Ascending aorta (tissue), 2 donors: ENCODE data around the gene CATSPERB. TPM values are rescaled to one million over a fixed set of nuclear protein-coding genes. Genes with fewer than 3 reads are reported as not detected.

Experiments used
- DNase-seq, 2 donors: peaks; one replicate each; pipeline ENCODE4 v3.0.0-alpha.2; 2019; ENCODE audit warnings: low spot score in 2 of 2
- H3K27ac ChIP-seq, 2 donors: fragments of 200-600 bp; sonication (generic); one replicate each; pipeline ENCODE4 v1.5.1; 2016 to 2017; ENCODE audit warnings: mild to moderate bottlenecking in 1 of 2
- H3K27me3 ChIP-seq: fragments of 200-600 bp; sonication (generic); one replicate; pipeline ENCODE4 v1.5.1; 2017
- H3K36me3 ChIP-seq, 2 donors: fragments of 200-600 bp; sonication (generic); one replicate each; pipeline ENCODE4 v1.5.1; 2016
- H3K4me1 ChIP-seq, 2 donors: fragments of 200-600 bp; sonication (generic); one replicate each; pipeline ENCODE4 v1.5.1; 2016 to 2017; ENCODE audit warnings: mild to moderate bottlenecking in 1 of 2
- H3K4me3 ChIP-seq, 2 donors: fragments of 200-600 bp; sonication (generic); one replicate each; pipeline ENCODE4 v1.5.1; 2016 to 2017; ENCODE audit warnings: mild to moderate bottlenecking in 1 of 2
- H3K9me3 ChIP-seq, 2 donors: fragments of 200-600 bp; sonication (generic); one replicate each; pipeline ENCODE4 v1.5.1; 2016
- intact Hi-C: fragments of 100-400 bp; cut with DNase I; formaldehyde crosslinking; loops from one replicate; pipeline ENCODE4 v1.15.1; 2023
- total RNA-seq: library from RNA; depleted of rRNA; stranded (reverse); fragments of >200 nt; gene quantifications from one replicate; pipeline ENCODE4 v1.1.0, GENCODE V29; 2016
- TF ChIP-seq, protein P1 (sequence below), 3 experiments: fragments of 200-600 bp in 2 of 3; fragments of 450-650 bp in 1 of 3; sonication (generic) in 2 of 3; IDR thresholded peaks; one replicate each; pipeline ENCODE4 v1.5.1; 2016 to 2019; ENCODE audit warnings: antibody characterized with exemption in 3 of 3, mild to moderate bottlenecking in 1 of 3, moderate library complexity in 1 of 3

The CATSPERB gene, protein sequence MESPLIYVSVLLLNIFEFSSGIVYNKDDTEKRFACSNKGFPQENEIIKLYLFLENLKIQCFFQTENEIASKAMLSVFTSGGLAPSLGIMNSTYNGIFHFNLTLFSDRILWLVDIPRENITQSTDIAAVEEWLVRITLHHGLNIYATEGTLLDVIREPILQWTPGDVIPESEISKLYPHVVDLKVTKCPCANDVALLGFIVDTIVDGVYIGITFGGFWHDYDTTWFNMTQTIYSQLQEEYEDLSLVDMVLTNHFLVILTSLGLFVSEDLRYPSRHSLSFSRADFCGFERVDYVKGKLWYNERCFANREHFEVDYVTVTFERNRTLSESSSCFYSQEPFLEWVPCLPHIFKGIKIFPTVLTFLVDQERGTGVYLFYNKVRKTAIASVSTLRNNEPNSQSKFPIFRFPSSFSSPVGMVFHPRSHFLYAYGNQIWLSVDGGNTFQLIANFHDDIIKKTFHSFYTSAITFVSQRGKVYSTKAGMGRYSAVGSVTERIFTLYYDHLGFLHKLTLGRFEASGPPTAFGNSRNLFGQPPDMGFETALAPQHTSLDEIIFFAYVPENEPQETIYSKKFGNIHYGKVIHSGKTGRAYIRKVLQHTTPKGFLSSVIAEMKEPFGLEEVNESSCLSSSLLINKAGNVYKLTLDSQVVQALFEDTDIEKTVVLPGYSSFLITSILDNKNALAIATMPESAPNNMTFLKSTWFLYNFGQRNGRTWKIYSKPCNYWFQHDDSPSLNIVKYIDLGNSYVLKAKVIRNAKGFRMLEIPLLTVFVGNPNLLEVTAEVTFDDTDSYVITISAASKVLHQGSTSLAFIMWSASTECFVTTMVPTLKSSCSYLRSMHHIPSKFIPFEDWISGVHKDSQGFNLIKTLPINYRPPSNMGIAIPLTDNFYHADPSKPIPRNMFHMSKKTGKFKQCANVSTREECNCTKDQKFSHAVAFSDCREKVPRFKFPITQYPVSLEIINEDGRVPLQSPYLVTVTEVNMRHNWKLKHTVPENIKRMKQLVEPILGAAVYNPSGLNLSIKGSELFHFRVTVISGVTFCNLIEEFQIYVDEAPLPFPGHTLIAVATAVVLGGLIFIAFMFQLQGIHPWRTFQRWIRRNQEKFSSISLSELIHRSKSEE
- 4.3 TPM for total RNA-seq

DNA sequence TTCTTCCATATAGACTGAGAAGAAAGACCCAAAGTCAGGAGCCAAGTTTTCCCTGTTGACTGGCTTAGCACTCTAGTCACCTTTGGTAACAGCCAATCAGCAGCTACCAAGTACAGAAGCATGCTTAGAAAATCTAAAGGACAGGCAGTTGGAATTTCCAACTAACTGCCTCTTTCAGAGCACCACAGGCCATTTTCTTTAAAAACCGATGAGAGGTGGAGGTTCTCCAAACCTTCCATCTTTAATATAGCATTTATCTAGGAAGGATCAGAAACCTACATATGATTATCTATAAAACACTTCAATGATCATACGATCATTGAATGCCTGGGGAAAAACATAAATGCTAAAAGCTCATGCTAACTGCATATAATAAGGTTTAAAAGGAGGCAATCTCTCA, at the start of gene CATSPERB:
Gene CATSPERB (minus strand): TSS at position 101 of the 400 bp plus-strand sequence. CDS start 2,607 bp downstream, outside the sequence.
- H3K4me3 ChIP-seq, result no peak within 1 kb of the TSS
- intact Hi-C loops, result no loop called here
- TF ChIP-seq, protein P1, sequence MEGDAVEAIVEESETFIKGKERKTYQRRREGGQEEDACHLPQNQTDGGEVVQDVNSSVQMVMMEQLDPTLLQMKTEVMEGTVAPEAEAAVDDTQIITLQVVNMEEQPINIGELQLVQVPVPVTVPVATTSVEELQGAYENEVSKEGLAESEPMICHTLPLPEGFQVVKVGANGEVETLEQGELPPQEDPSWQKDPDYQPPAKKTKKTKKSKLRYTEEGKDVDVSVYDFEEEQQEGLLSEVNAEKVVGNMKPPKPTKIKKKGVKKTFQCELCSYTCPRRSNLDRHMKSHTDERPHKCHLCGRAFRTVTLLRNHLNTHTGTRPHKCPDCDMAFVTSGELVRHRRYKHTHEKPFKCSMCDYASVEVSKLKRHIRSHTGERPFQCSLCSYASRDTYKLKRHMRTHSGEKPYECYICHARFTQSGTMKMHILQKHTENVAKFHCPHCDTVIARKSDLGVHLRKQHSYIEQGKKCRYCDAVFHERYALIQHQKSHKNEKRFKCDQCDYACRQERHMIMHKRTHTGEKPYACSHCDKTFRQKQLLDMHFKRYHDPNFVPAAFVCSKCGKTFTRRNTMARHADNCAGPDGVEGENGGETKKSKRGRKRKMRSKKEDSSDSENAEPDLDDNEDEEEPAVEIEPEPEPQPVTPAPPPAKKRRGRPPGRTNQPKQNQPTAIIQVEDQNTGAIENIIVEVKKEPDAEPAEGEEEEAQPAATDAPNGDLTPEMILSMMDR (IDR thresholded peaks at IDR 0.05), result no peak
- DNase-seq, result no peak
- H3K27ac ChIP-seq, result no peak within 1 kb of the TSS
- no peaks in the 10 kb centered on the region for H3K27me3 ChIP-seq
- H3K9me3 ChIP-seq, result no peaks in the 10 kb centered on the region
- H3K36me3 ChIP-seq, result no peaks in the 10 kb centered on the region
- no peaks in the 10 kb centered on the region for H3K4me1 ChIP-seq

DNA sequence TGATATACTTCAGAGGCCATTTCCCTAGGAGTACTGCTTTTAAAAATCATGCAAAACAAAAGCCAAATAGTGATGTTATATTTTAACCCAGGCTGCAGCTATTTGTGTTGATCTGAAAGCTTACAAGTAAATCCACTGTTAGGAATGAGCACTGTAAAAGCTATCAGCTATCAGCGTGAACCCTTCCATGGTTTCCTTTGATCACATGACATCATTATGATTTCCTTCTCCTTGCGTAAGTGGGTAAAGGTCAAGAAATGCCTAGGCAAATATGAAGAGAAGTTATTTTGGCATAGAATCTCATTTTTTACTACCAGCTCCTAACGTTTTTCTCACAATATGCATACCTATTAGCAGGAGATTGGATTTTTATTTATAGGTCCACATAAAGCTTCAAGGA, 48.6 kb upstream of the CATSPERB start:
- intact Hi-C loops, result loop anchor here (10.0 kb wide), 1 partner anchor 214 kb away; no protein-coding TSS in a partner anchor
- TF ChIP-seq, protein P1 (IDR thresholded peaks at IDR 0.05), result no peak
- no peaks in the 10 kb centered on the region for H3K4me1 ChIP-seq

DNA sequence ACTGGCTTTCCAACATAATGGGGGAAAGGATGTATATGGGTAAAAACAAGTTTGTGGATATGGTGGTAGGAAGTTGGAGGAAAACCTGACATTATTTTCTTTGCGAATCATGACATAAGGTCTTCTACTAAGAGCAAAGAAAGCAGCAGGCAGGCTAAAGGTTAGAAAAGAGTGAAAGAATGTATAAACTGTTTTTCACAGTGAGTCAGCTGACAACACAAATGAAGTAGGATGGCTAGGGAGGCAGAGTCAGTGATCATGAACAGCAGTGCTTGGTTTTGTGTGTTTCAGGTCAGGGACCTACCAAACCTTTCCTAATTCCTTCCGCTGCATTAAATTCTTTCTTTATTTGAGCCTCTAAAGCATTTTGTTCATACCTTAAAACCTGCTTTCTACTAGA, 46.3 kb upstream of the CATSPERB start:
- H3K36me3 ChIP-seq, result peaks cover 23 to 66% of the 10 kb centered on the region in 2 donors
- intact Hi-C loops, result no loop called here
- TF ChIP-seq, protein P1 (IDR thresholded peaks at IDR 0.05), result no peak
- no peak for DNase-seq
- H3K4me1 ChIP-seq, result no peaks in the 10 kb centered on the region
- H3K27me3 ChIP-seq, result no peaks in the 10 kb centered on the region
- no peaks in the 10 kb centered on the region for H3K9me3 ChIP-seq
- no peak overlapping the region for H3K4me3 ChIP-seq
- no peak overlapping the region for H3K27ac ChIP-seq

More for the DNA sequence above, 48.6 kb upstream of the CATSPERB start:
- Histone ChIP-seq H3K4me3 (no peak overlapping the region), H3K9me3 (no peaks in the 10 kb centered on the region), H3K27ac (no peak overlapping the region), H3K27me3 (no peaks in the 10 kb centered on the region), H3K36me3 (peaks cover 23 to 73% of the 10 kb centered on the region in 2 donors)
- DNase-seq, result no peak

DNA sequence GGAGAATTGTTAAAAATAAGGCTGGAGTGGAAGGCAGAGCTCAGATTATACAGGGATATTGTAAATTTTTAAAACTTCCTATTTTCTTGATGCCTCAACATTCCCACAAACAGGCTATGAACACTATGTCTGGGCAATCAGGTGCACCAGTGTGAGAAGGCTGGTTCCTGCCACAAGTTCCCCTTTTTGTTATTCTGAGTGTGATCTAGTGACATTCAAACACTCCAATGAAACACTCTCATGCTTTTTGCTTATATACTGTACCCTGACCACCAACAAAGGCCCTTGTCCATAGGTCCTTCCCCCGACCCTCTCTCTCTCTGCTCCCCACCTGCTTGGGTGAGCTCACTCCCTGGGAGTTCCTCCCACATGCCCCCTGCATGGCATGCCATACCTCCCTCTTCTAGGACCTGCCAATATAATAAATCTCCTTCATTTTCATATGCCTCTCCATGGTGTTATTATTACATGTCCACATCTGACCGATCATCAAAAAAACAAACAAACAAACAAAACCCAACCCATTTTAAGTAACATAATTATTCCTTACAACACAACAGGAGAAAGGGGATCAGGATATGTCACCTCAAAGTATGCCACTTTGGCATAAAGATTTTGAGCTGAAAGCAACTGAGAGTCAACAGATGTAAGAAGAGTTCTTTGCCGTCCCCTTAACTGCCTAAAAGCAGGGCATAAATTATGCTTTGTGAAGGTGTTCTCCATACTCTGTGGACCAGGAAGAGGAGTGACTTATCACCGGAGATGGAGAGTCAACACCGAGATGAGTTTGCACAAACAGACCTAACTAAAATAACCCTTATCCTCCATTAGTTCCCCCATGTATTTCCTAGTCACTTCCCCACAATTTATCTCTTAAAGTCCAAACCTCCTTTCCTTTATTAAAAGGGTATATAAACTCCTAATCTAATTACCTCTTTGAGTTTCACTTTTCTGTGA, 42.5 kb upstream of the CATSPERB start:
- no peak overlapping the region for H3K27ac ChIP-seq
- no peak for DNase-seq
- no peak overlapping the region for H3K4me3 ChIP-seq
- H3K4me1 ChIP-seq, result peaks cover 3 to 11% of the 10 kb centered on the region in 2 donors
- H3K36me3 ChIP-seq, result peaks cover 11 to 46% of the 10 kb centered on the region in 2 donors
- no peaks in the 10 kb centered on the region for H3K9me3 ChIP-seq
- TF ChIP-seq, protein P1 (IDR thresholded peaks at IDR 0.05), result no peak
- no peaks in the 10 kb centered on the region for H3K27me3 ChIP-seq
- intact Hi-C loops, result no loop called here
